PC-3 (cell line): ENCODE data around the gene PSG6. TPM values are rescaled to one million over a fixed set of nuclear protein-coding genes. Genes with fewer than 3 reads are reported as not detected.
A peak's percentile ranks its signal among the peaks of the same experiment; 100 is the strongest.
"Not testable (repeated sequence)": the region's sequence is repeated elsewhere in the genome, so short reads cannot be mapped to it uniquely, and the experiment has no call there.

ENCODE experiments used
- ATAC-seq: fragments of 200-7000 bp; cut with Tn5 transposase; 2 replicates; pipeline ENCODE4 v1.9.1; 2020; ENCODE audit warnings: mild to moderate bottlenecking, moderate library complexity
- BruUV-seq: library from RNA; stranded (reverse); fragments of 400-500 nt; replicated peaks from 2 replicates; lab custom pipeline; 2021; lab: Mats Ljungman, UMichigan
- CTCF ChIA-PET: fragments of 300-600 bp; sonication (Branson Sonifier 250); formaldehyde crosslinking; loops from one replicate; lab custom pipeline; 2022; ENCODE audit warnings: antibody characterized with exemption; lab: Charles Lee
- POLR2A ChIA-PET: fragments of 300-600 bp; sonication (Branson Sonifier 250); formaldehyde crosslinking; loops from one replicate; lab custom pipeline; 2022; ENCODE audit warnings: antibody characterized with exemption; ENCODE audit not compliant: unreplicated experiment; lab: Charles Lee
- DNase-seq: peaks from one replicate; pipeline ENCODE4 v3.0.0-alpha.2; 2015
- H2AFZ ChIP-seq: fragments of 300-600 bp; sonication (generic); 2 replicates; pipeline ENCODE4 v1.6.0; 2016; ENCODE audit warnings: antibody characterized with exemption, low read length
- H3F3A ChIP-seq: fragments of 300-600 bp; sonication (generic); one replicate; pipeline ENCODE4 v1.6.0; 2017; ENCODE audit warnings: antibody characterized with exemption, low read length, control low read depth, mild to moderate bottlenecking; ENCODE audit not compliant: unreplicated experiment
- H3K27ac ChIP-seq: fragments of 300-600 bp; sonication (generic); 2 replicates; pipeline ENCODE4 v1.5.1; 2016; ENCODE audit warnings: mild to moderate bottlenecking, low read length
- H3K27me3 ChIP-seq: fragments of 300-600 bp; sonication (generic); 2 replicates; pipeline ENCODE4 v1.6.1; 2016; ENCODE audit warnings: low read length, mixed read lengths
- H3K36me3 ChIP-seq: fragments of 300-600 bp; sonication (generic); 2 replicates; pipeline ENCODE4 v1.6.1; 2016; ENCODE audit warnings: low read depth, mixed run types, low read length, mixed read lengths
- H3K4me1 ChIP-seq: fragments of 300-600 bp; sonication (generic); 2 replicates; pipeline ENCODE4 v1.5.1; 2016; ENCODE audit warnings: low read length; ENCODE audit not compliant: insufficient read depth
- H3K4me2 ChIP-seq: fragments of 300-600 bp; sonication (generic); 2 replicates; pipeline ENCODE4 v1.6.0; 2016; ENCODE audit warnings: low read length
- H3K4me3 ChIP-seq: fragments of 300-600 bp; sonication (generic); 2 replicates; pipeline ENCODE4 v1.5.1; 2016; ENCODE audit warnings: mild to moderate bottlenecking, low read length, mixed read lengths
- H3K79me2 ChIP-seq: fragments of 300-600 bp; sonication (generic); 2 replicates; pipeline ENCODE4 v1.6.1; 2017; ENCODE audit warnings: low read length, mixed read lengths
- H3K9ac ChIP-seq: fragments of 300-600 bp; sonication (generic); 2 replicates; pipeline ENCODE4 v1.6.0; 2016; ENCODE audit warnings: mild to moderate bottlenecking, low read length
- H3K9me2 ChIP-seq: fragments of 300-600 bp; sonication (generic); replicated peaks from 2 replicates; pipeline ENCODE4 v1.6.1; 2016; ENCODE audit warnings: mixed run types, low read length, mixed read lengths
- H3K9me3 ChIP-seq: fragments of 300-600 bp; sonication (generic); 2 replicates; pipeline ENCODE4 v1.6.1; 2016; ENCODE audit warnings: low read length, mixed read lengths
- H4K20me1 ChIP-seq: fragments of 300-600 bp; sonication (generic); 2 replicates; pipeline ENCODE4 v1.6.1; 2016; ENCODE audit warnings: low read length, mixed read lengths
- intact Hi-C: fragments of 100-400 bp; cut with micrococcal nuclease; formaldehyde crosslinking; loops from 2 replicates; pipeline ENCODE4 v1.9.0; 2023
- total RNA-seq: library from RNA; depleted of rRNA; stranded (reverse); fragments of >200 nt; gene quantifications from 2 replicates; pipeline ENCODE4 v1.2.3, GENCODE V29; 2014

The PSG6 gene
- total RNA-seq, 1 experiment from 2014 or later = not detected

DNA sequence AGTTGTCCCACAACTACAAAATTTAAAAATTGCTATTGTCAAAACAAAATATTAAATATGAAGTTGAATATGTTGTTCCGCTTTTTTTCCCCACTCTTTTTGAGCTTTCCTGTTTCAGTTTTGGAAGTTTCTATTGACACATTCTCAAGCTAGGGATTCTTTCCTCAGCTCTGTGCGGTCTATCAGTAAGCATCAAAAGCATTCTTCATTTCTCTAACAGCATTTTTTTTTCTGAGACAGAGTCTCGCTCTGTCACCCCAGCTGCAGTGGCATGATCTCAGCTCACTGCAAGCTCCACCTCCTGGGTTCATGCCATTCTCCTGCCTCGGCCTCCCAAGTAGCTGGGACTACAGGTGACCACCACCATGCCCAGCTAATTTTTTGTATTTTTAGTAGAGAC lies 4.8 kb downstream of the PSG6 start:
- H3K9ac ChIP-seq, DNase-seq, H2AFZ ChIP-seq, H4K20me1 ChIP-seq, H3K4me2 ChIP-seq, H3K27ac ChIP-seq, H3K36me3 ChIP-seq, H3F3A ChIP-seq, BruUV-seq, ATAC-seq, POLR2A ChIA-PET, CTCF ChIA-PET, H3K4me1 ChIP-seq, H3K4me3 ChIP-seq, H3K9me2 ChIP-seq, H3K27me3 ChIP-seq, H3K79me2 ChIP-seq, intact Hi-C loops, H3K9me3 ChIP-seq: not testable (repeated sequence)

DNA sequence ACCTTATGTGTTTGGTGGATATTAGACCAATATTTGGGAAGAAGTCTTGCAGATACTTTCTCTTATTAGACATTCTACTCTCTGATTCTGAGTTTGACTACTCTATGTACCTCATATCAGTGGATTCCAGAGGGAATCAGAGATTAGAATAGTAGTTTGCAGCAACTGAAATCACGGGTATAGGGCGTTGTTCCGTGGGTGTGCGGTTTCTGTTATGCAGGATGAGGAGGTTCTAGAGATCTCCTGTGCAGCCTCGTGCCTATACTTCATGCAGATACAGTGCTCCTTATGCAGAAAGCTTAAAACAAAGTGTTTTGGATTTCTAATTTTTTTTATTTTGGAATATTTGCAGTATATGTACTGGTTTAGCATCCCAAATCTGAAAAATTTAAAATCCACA lies 6.0 kb downstream of the PSG6 start:
- H3K27me3 ChIP-seq, H2AFZ ChIP-seq, H3K4me3 ChIP-seq, POLR2A ChIA-PET, BruUV-seq, H3K9me2 ChIP-seq, CTCF ChIA-PET, H3K4me1 ChIP-seq, H3K27ac ChIP-seq, H3K9me3 ChIP-seq, H3K79me2 ChIP-seq, H3K4me2 ChIP-seq, intact Hi-C loops, H4K20me1 ChIP-seq, ATAC-seq, H3F3A ChIP-seq, DNase-seq, H3K36me3 ChIP-seq, H3K9ac ChIP-seq: not testable (repeated sequence)

GRCh38 chr19:42906162-42906561 lies 11.5 kb downstream of the PSG6 start:
- H3K27me3 ChIP-seq, BruUV-seq, H3K4me1 ChIP-seq, ATAC-seq, H3K4me2 ChIP-seq, H3K27ac ChIP-seq, H3K9me2 ChIP-seq, H4K20me1 ChIP-seq, CTCF ChIA-PET, H2AFZ ChIP-seq, POLR2A ChIA-PET, H3K9me3 ChIP-seq, DNase-seq, H3K9ac ChIP-seq, H3F3A ChIP-seq, intact Hi-C loops, H3K4me3 ChIP-seq, H3K79me2 ChIP-seq, H3K36me3 ChIP-seq: not testable (repeated sequence)

- CTCF ChIA-PET, H3K4me2 ChIP-seq, H3K4me3 ChIP-seq, H4K20me1 ChIP-seq, POLR2A ChIA-PET, BruUV-seq, H3K27me3 ChIP-seq, H3K9me2 ChIP-seq, H3K9me3 ChIP-seq, DNase-seq, intact Hi-C loops, ATAC-seq, H2AFZ ChIP-seq, H3F3A ChIP-seq, H3K79me2 ChIP-seq, H3K9ac ChIP-seq, H3K36me3 ChIP-seq: not testable (repeated sequence)
- peak overlapping the region; percentile 90 for H3K27ac ChIP-seq
- peaks cover 31% of the 10 kb centered on the region for H3K4me1 ChIP-seq
Measured at GRCh38 chr19:42900561-42900960, 17.1 kb downstream of the PSG6 start.

- H3K9me3 ChIP-seq, H3K4me3 ChIP-seq, H3K9me2 ChIP-seq, H4K20me1 ChIP-seq, BruUV-seq, DNase-seq, H3K79me2 ChIP-seq, CTCF ChIA-PET, H2AFZ ChIP-seq, H3F3A ChIP-seq, intact Hi-C loops, ATAC-seq, POLR2A ChIA-PET, H3K36me3 ChIP-seq, H3K27me3 ChIP-seq: not testable (repeated sequence)
- peak overlapping the region; percentile 22; the same call in 1 of the 2 replicates for H3K4me2 ChIP-seq
- H3K4me1 ChIP-seq = peaks cover 31% of the 10 kb centered on the region
- peak overlapping the region; percentile 90 for H3K27ac ChIP-seq
- peak overlapping the region; percentile 53 for H3K9ac ChIP-seq
Measured at GRCh38 chr19:42899674-42900073, 18.0 kb downstream of the PSG6 start.

DNA sequence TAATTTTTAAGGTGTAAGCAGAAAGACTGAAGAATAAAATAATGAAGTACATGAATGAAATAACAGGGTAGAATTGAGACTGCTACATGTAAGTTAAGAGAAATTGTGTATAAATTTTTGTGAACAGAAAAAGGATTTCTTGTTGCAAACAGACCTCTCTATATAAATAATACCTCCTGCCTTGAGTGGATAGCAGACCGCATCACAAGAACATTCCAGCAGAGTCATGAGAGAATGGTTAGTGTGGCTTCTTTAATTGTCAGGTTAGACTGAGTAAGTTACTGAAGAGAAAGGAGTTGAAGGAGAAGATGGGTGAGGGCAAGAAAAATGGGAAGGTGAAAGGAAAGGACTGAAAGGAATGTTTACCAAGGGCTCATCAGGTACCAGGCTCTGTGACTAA lies 18.6 kb downstream of the PSG6 start:
- DNase-seq, H3F3A ChIP-seq, H3K27me3 ChIP-seq, H3K4me2 ChIP-seq, H3K79me2 ChIP-seq, POLR2A ChIA-PET, ATAC-seq, H2AFZ ChIP-seq, intact Hi-C loops, CTCF ChIA-PET, H3K36me3 ChIP-seq, H3K9me2 ChIP-seq, H4K20me1 ChIP-seq, H3K9me3 ChIP-seq, H3K4me3 ChIP-seq: not testable (repeated sequence)
- Histone ChIP-seq H3K9ac (peak overlapping the region; percentile 69), H3K27ac (peak overlapping the region; percentile 99), H3K4me1 (peaks cover 31% of the 10 kb centered on the region)
- TSS peak; percentile 62 for BruUV-seq

- CTCF ChIA-PET, BruUV-seq: not testable (repeated sequence)
- H3K4me2 ChIP-seq = peak overlapping the region; percentile 65
Measured at GRCh38 chr19:42898656-42899055, 19.0 kb downstream of the PSG6 start.

More at GRCh38 chr19:42898656-42899055, 19.0 kb downstream of the PSG6 start:
- H4K20me1 ChIP-seq, H3K4me3 ChIP-seq, H3K27me3 ChIP-seq, H2AFZ ChIP-seq, POLR2A ChIA-PET, intact Hi-C loops, H3F3A ChIP-seq, H3K9me2 ChIP-seq, H3K9me3 ChIP-seq, H3K36me3 ChIP-seq, ATAC-seq, H3K79me2 ChIP-seq: not testable (repeated sequence)
- peak overlapping the region; percentile 85 for H3K9ac ChIP-seq
- peaks cover 31% of the 10 kb centered on the region for H3K4me1 ChIP-seq
- peak; percentile 69 for DNase-seq
- H3K27ac ChIP-seq = peak overlapping the region; percentile 99
